ELR (cell line): ENCODE results near the gene ZNF469.

Source experiments
- DNase-seq: peaks from one replicate; pipeline ENCODE4 v3.0.0-alpha.2; 2015; ENCODE audit warnings: low read depth

The ZNF469 gene

GRCh38 chr16:88347656-88348376 is 34.9 kb upstream of the ZNF469 start:
- DNase-seq = no peak

GRCh38 chr16:88348377-88349152 is 34.2 kb upstream of the ZNF469 start:
- no peak for DNase-seq

- DNase-seq = no peak
Measured at GRCh38 chr16:88349153-88349902, 33.4 kb upstream of the ZNF469 start.

- DNase-seq = no peak
Measured at GRCh38 chr16:88349903-88350900, 32.6 kb upstream of the ZNF469 start.

GRCh38 chr16:88350922-88351321 is 31.8 kb upstream of the ZNF469 start:
- DNase-seq = no peak

GRCh38 chr16:88351491-88352101 is 31.2 kb upstream of the ZNF469 start:
- no peak for DNase-seq

GRCh38 chr16:88352261-88353200 is 30.2 kb upstream of the ZNF469 start:
- DNase-seq = no peak

GRCh38 chr16:88353232-88353631 is 29.5 kb upstream of the ZNF469 start:
- no peak for DNase-seq

- DNase-seq = no peak
Measured at GRCh38 chr16:88353691-88354090, 29.1 kb upstream of the ZNF469 start.

GRCh38 chr16:88354229-88355092 is 28.3 kb upstream of the ZNF469 start:
- DNase-seq = no peak

- no peak for DNase-seq
Measured at GRCh38 chr16:88355093-88355388, 27.7 kb upstream of the ZNF469 start.

- DNase-seq = no peak
Measured at GRCh38 chr16:88355389-88356123, 27.2 kb upstream of the ZNF469 start.

GRCh38 chr16:88356124-88356726 is 26.5 kb upstream of the ZNF469 start:
- no peak for DNase-seq

- no peak for DNase-seq
Measured at GRCh38 chr16:88356727-88357199, 26.0 kb upstream of the ZNF469 start.

GRCh38 chr16:88357317-88358022 is 25.3 kb upstream of the ZNF469 start:
- peak; percentile 52 for DNase-seq

GRCh38 chr16:88358023-88358420 is 24.7 kb upstream of the ZNF469 start:
- DNase-seq = no peak

GRCh38 chr16:88359008-88359407 is 23.8 kb upstream of the ZNF469 start:
- no peak for DNase-seq
